HEK293T (cell line): ENCODE data around the gene FAM43A.

Source experiments
- ARNT ChIP-seq: fragments of 450-650 bp; IDR thresholded peaks from 2 replicates; pipeline ENCODE4 v1.6.1; 2017; ENCODE audit warnings: mild to moderate bottlenecking
- BHLHE40 ChIP-seq: fragments of 450-650 bp; IDR thresholded peaks from 2 replicates; pipeline ENCODE4 v1.6.1; 2016; ENCODE audit warnings: mild to moderate bottlenecking, moderate library complexity, borderline replicate concordance
- CTBP1 ChIP-seq: fragments of 450-650 bp; IDR thresholded peaks from 2 replicates; pipeline ENCODE4 v1.6.1; 2016; ENCODE audit warnings: borderline replicate concordance
- FOXA1 ChIP-seq: fragments of 450-650 bp; IDR thresholded peaks from 2 replicates; pipeline ENCODE4 v1.6.1; 2016; ENCODE audit warnings: mild to moderate bottlenecking
- FOXK2 ChIP-seq: fragments of 450-650 bp; IDR thresholded peaks from 2 replicates; pipeline ENCODE4 v1.6.1; 2016; ENCODE audit warnings: mild to moderate bottlenecking
- FOXM1 ChIP-seq: fragments of 450-650 bp; IDR thresholded peaks from 2 replicates; pipeline ENCODE4 v1.6.1; 2017; ENCODE audit warnings: mild to moderate bottlenecking, borderline replicate concordance
- HDGF ChIP-seq: fragments of 450-650 bp; IDR thresholded peaks from 2 replicates; pipeline ENCODE4 v1.6.1; 2017; ENCODE audit warnings: antibody characterized with exemption, borderline replicate concordance
- NFRKB ChIP-seq: fragments of 450-650 bp; IDR thresholded peaks from 2 replicates; pipeline ENCODE4 v1.6.1; 2016; ENCODE audit warnings: mild to moderate bottlenecking, moderate library complexity
- PKNOX1 ChIP-seq: fragments of 450-650 bp; IDR thresholded peaks from 2 replicates; pipeline ENCODE4 v1.6.1; 2016
- SP1 ChIP-seq: fragments of 450-650 bp; IDR thresholded peaks from 2 replicates; pipeline ENCODE4 v1.6.1; 2017
- SUZ12 ChIP-seq: fragments of 450-650 bp; IDR thresholded peaks from 2 replicates; pipeline ENCODE4 v1.6.1; 2016; ENCODE audit warnings: mild to moderate bottlenecking
- TARDBP ChIP-seq: fragments of 450-650 bp; IDR thresholded peaks from 2 replicates; pipeline ENCODE4 v1.6.1; 2016
- ZNF384 ChIP-seq: fragments of 450-650 bp; IDR thresholded peaks from 2 replicates; pipeline ENCODE4 v1.6.1; 2016

- TF ChIP-seq BHLHE40 (no peak), FOXK2 (no peak), ARNT (no peak), TARDBP (no peak), NFRKB (no peak), SUZ12 (no peak), SP1 (no peak), CTBP1 (no peak), ZNF384 (no peak), HDGF (no peak), FOXM1 (no peak), FOXA1 (no peak), PKNOX1 (no peak)
Observed at GRCh38 chr3:194736896-194737600, 51.4 kb downstream of the FAM43A start.
